ENCODE measurements around the gene DPEP2.
"Not testable (repeated sequence)": the region's sequence is repeated elsewhere in the genome, so short reads cannot be mapped to it uniquely, and the experiment has no call there.

DPEP2 gene

GRCh38 chr16:67942510-67943255 lies 56.6 kb downstream of the DPEP2 start:
- no peaks in the 10 kb centered on the region for H3K27me3 Mint-ChIP-seq
- peak overlapping the region; percentile 77 for H3K27ac Mint-ChIP-seq (ENCODE audit: low read depth)
- H3K9me3 Mint-ChIP-seq: no peaks in the 10 kb centered on the region
- no peak for DNase-seq (ENCODE audit: low spot score in 2 of 2)
- peaks cover 19% of the 10 kb centered on the region for H3K4me1 Mint-ChIP-seq
- no peak for ATAC-seq (replicated peaks; ENCODE audit: extremely low read depth, poor library complexity, severe bottlenecking)
- no peak overlapping the region for H3K4me3 Mint-ChIP-seq
- H3K36me3 Mint-ChIP-seq (ENCODE audit: insufficient read depth): peaks cover 10% of the 10 kb centered on the region

GRCh38 chr16:67942200-67942509 lies 57.1 kb downstream of the DPEP2 start:
- Mint-ChIP-seq H3K27ac (ENCODE audit: low read depth) (peak overlapping the region; percentile 77), H3K9me3 (no peaks in the 10 kb centered on the region), H3K27me3 (no peaks in the 10 kb centered on the region), H3K36me3 (ENCODE audit: insufficient read depth) (peaks cover 9% of the 10 kb centered on the region), H3K4me3 (no peak overlapping the region), H3K4me1 (peaks cover 24% of the 10 kb centered on the region)
- DNase-seq (ENCODE audit: low spot score in 2 of 2): no peak
- ATAC-seq (replicated peaks; ENCODE audit: extremely low read depth, poor library complexity, severe bottlenecking): peak; percentile 45

- peak overlapping the region; percentile 77 for H3K27ac Mint-ChIP-seq (ENCODE audit: low read depth)
- H3K9me3 Mint-ChIP-seq: no peaks in the 10 kb centered on the region
- no peak for ATAC-seq (replicated peaks; ENCODE audit: extremely low read depth, poor library complexity, severe bottlenecking)
- no peaks in the 10 kb centered on the region for H3K27me3 Mint-ChIP-seq
- H3K4me3 Mint-ChIP-seq: no peak overlapping the region
- peaks cover 29% of the 10 kb centered on the region for H3K4me1 Mint-ChIP-seq
- H3K36me3 Mint-ChIP-seq (ENCODE audit: insufficient read depth): peaks cover 8% of the 10 kb centered on the region
- no peak for DNase-seq (ENCODE audit: low spot score in 2 of 2)
These were observed 57.6 kb downstream of the DPEP2 start for GRCh38 chr16:67941469-67942199.

- Mint-ChIP-seq H3K4me3 (peak overlapping the region; percentile 46), H3K36me3 (ENCODE audit: insufficient read depth) (peaks cover 16% of the 10 kb centered on the region), H3K27me3 (no peaks in the 10 kb centered on the region), H3K4me1 (peaks cover 33% of the 10 kb centered on the region), H3K9me3 (no peaks in the 10 kb centered on the region), H3K27ac (ENCODE audit: low read depth) (peak overlapping the region; percentile 88)
- ATAC-seq (replicated peaks; ENCODE audit: extremely low read depth, poor library complexity, severe bottlenecking) (no peak), DNase-seq (ENCODE audit: low spot score in 2 of 2) (no peak)
These were observed 58.7 kb downstream of the DPEP2 start for GRCh38 chr16:67940446-67941089.

GRCh38 chr16:67939507-67940445 lies 59.5 kb downstream of the DPEP2 start:
- DNase-seq (ENCODE audit: low spot score in 2 of 2): no peak
- no peak for ATAC-seq (replicated peaks; ENCODE audit: extremely low read depth, poor library complexity, severe bottlenecking)
- Mint-ChIP-seq H3K4me3 (peak overlapping the region; percentile 46), H3K4me1 (peaks cover 41% of the 10 kb centered on the region), H3K27ac (ENCODE audit: low read depth) (peak overlapping the region; percentile 88), H3K27me3 (no peaks in the 10 kb centered on the region), H3K36me3 (ENCODE audit: insufficient read depth) (peaks cover 22% of the 10 kb centered on the region), H3K9me3 (no peaks in the 10 kb centered on the region)

- H3K27ac Mint-ChIP-seq (ENCODE audit: low read depth): peak overlapping the region; percentile 93
- DNase-seq (ENCODE audit: low spot score in 2 of 2); H3K9me3 Mint-ChIP-seq; H3K27me3 Mint-ChIP-seq; ATAC-seq (replicated peaks; ENCODE audit: extremely low read depth, poor library complexity, severe bottlenecking): not testable (repeated sequence)
- peaks cover 38% of the 10 kb centered on the region for H3K36me3 Mint-ChIP-seq (ENCODE audit: insufficient read depth)
- H3K4me3 Mint-ChIP-seq: peak overlapping the region; percentile 100
- peaks cover 50% of the 10 kb centered on the region for H3K4me1 Mint-ChIP-seq
These were observed 61.6 kb downstream of the DPEP2 start for GRCh38 chr16:67937713-67938112.
